Measurements from ENCODE around the gene RFX4. TPM values are rescaled to one million over a fixed set of nuclear protein-coding genes. Genes with fewer than 3 reads are reported as not detected.

Gene RFX4
- total and polyA plus RNA-seq, 10 of the 15 experiments (the other 5 are each of a cell fraction or from before 2014, with no cell fraction given), result 0.02 to 0.23 TPM; not detected in 8

DNA sequence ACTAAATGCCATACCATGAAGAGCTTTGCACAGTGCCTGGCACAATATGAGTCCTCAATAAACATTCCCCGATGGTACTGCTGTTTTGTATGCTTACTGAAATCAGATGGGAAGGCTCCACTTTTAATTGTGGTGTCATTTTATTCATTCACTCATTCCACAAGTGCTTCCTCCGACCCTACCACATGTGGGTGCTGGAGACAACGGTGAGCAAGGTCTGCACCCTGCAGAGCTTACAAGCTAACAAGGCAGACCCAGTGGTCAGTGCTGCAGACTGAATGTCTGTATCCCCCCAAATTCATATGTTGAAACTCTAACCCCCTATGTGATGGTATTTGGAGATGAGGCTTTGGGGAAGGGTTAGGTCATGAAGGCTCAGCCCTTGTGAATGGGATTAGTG, 48.3 kb downstream of the RFX4 start:
- H3K4me1 ChIP-seq (ENCODE audit: control insufficient read depth, insufficient read depth, low read length), result no peaks in the 10 kb centered on the region
- POLR2A ChIA-PET, result no interaction called here
- intact Hi-C loops (cut with micrococcal nuclease; ENCODE audit: unreplicated experiment), result no loop called here
- in situ Hi-C loops (cut with MboI), result no loop called here
- H3K4me3 ChIP-seq, result no peak overlapping the region
- no peak for DNase-seq (ENCODE audit: low read depth, low spot score)
- H3K9ac ChIP-seq (ENCODE audit: control insufficient read depth, insufficient read depth, low read length), result no peak overlapping the region
- 14% methylated on average over 3 of the region's 3 CpGs for WGBS (ENCODE audit: insufficient coverage, insufficient replicate concordance, low lambda C conversion rate, missing lambda C conversion rate)
- H3K4me2 ChIP-seq (ENCODE audit: control insufficient read depth, insufficient read depth), result no peak overlapping the region
- no peak for TF ChIP-seq NRF1 (conservative IDR thresholded peaks at IDR 0.05; ENCODE audit: low read depth, low read length)
- peak; percentile 32 for TF ChIP-seq RAD21 (IDR thresholded peaks at IDR 0.05; ENCODE audit: insufficient read depth, low read depth, low read length)
- ATAC-seq, result no peak
- no peaks in the 10 kb centered on the region for H3K27me3 ChIP-seq (replicated peaks in 1 of 2; ENCODE audit: control insufficient read depth in 2 of 2, insufficient read depth in 2 of 2, low read length in 1 of 2)
- FAIRE-seq, result no peak
- no peaks in the 10 kb centered on the region for H3K36me3 ChIP-seq (ENCODE audit: control insufficient read depth in 2 of 2, insufficient read depth in 2 of 2, low read length in 1 of 2)
- SMC1A ChIA-PET (ENCODE audit: uncharacterized antibody, unreplicated experiment), result no interaction called here
- no peak overlapping the region for H3K27ac ChIP-seq (ENCODE audit: control insufficient read depth, insufficient read depth)
- no peaks in the 10 kb centered on the region for H3K9me3 ChIP-seq (replicated peaks; ENCODE audit: control insufficient read depth, insufficient read depth, low read length)
- RAD21 ChIA-PET (ENCODE audit: unreplicated experiment), result no interaction called here
- CTCF ChIA-PET, result interaction anchor here (1.1 kb wide), 2 partner anchors 8 to 211 kb away, joined by 3 to 4 read pairs; no protein-coding TSS in a partner anchor
- H3K79me2 ChIP-seq (ENCODE audit: control insufficient read depth, insufficient read depth, low read length), result no peaks in the 10 kb centered on the region
- no peaks in the 10 kb centered on the region for H4K20me1 ChIP-seq (ENCODE audit: control insufficient read depth, insufficient read depth)
- no TSS peak for BruUV-seq (replicated peaks)
- H2AFZ ChIP-seq (ENCODE audit: control insufficient read depth, low read depth, low read length), result no peak overlapping the region

DNA sequence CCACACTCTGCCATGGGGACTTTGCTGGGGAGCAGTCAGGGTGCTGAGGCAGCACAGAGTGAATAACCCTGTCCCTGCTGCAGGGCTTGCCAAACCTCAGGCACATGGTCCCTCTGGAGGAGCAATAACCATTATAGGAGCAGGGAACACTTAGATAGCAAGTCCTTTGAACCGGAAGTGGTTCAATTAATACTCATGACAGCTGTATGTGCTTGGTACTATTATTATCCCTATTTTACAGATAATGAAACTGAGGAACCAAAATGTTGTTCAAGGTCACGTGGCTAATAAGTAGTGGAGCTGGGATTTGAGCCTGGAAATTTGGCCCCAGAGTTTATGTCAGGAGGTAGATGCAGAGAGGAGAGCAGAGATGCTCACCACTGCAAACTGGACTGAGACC, 49.0 kb downstream of the RFX4 start:
- H3K79me2 ChIP-seq (ENCODE audit: control insufficient read depth, insufficient read depth, low read length), result no peaks in the 10 kb centered on the region
- H3K9ac ChIP-seq (ENCODE audit: control insufficient read depth, insufficient read depth, low read length), result no peak overlapping the region
- 0% methylated on average over 2 of the region's 2 CpGs for WGBS (ENCODE audit: insufficient coverage, insufficient replicate concordance, low lambda C conversion rate, missing lambda C conversion rate)
- CTCF ChIA-PET, result interaction anchor here (1.1 kb wide), 2 partner anchors 9 to 211 kb away, joined by 3 to 4 read pairs; no protein-coding TSS in a partner anchor
- H3K9me3 ChIP-seq (replicated peaks; ENCODE audit: control insufficient read depth, insufficient read depth, low read length), result no peaks in the 10 kb centered on the region
- no peak overlapping the region for H3K4me3 ChIP-seq
- no peaks in the 10 kb centered on the region for H3K36me3 ChIP-seq (ENCODE audit: control insufficient read depth in 2 of 2, insufficient read depth in 2 of 2, low read length in 1 of 2)
- intact Hi-C loops (cut with micrococcal nuclease; ENCODE audit: unreplicated experiment), result no loop called here
- no peak overlapping the region for H2AFZ ChIP-seq (ENCODE audit: control insufficient read depth, low read depth, low read length)
- in situ Hi-C loops (cut with MboI), result no loop called here
- BruUV-seq (replicated peaks), result no TSS peak
- H4K20me1 ChIP-seq (ENCODE audit: control insufficient read depth, insufficient read depth), result no peaks in the 10 kb centered on the region
- RAD21 ChIA-PET (ENCODE audit: unreplicated experiment), result no interaction called here
- no peak overlapping the region for H3K27ac ChIP-seq (ENCODE audit: control insufficient read depth, insufficient read depth)
- no peak for TF ChIP-seq DPF2 (IDR thresholded peaks at IDR 0.05)
- TF ChIP-seq, protein P1, sequence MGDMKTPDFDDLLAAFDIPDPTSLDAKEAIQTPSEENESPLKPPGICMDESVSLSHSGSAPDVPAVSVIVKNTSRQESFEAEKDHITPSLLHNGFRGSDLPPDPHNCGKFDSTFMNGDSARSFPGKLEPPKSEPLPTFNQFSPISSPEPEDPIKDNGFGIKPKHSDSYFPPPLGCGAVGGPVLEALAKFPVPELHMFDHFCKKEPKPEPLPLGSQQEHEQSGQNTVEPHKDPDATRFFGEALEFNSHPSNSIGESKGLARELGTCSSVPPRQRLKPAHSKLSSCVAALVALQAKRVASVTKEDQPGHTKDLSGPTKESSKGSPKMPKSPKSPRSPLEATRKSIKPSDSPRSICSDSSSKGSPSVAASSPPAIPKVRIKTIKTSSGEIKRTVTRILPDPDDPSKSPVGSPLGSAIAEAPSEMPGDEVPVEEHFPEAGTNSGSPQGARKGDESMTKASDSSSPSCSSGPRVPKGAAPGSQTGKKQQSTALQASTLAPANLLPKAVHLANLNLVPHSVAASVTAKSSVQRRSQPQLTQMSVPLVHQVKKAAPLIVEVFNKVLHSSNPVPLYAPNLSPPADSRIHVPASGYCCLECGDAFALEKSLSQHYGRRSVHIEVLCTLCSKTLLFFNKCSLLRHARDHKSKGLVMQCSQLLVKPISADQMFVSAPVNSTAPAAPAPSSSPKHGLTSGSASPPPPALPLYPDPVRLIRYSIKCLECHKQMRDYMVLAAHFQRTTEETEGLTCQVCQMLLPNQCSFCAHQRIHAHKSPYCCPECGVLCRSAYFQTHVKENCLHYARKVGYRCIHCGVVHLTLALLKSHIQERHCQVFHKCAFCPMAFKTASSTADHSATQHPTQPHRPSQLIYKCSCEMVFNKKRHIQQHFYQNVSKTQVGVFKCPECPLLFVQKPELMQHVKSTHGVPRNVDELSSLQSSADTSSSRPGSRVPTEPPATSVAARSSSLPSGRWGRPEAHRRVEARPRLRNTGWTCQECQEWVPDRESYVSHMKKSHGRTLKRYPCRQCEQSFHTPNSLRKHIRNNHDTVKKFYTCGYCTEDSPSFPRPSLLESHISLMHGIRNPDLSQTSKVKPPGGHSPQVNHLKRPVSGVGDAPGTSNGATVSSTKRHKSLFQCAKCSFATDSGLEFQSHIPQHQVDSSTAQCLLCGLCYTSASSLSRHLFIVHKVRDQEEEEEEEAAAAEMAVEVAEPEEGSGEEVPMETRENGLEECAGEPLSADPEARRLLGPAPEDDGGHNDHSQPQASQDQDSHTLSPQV (IDR thresholded peaks at IDR 0.05), result no peak
- TF ChIP-seq STAT1 (conservative IDR thresholded peaks at IDR 0.05), result no peak
- TF ChIP-seq MEF2A (IDR thresholded peaks at IDR 0.05; ENCODE audit: insufficient read depth, low read depth, low read length), result no peak
- TF ChIP-seq CBX3 (IDR thresholded peaks at IDR 0.05; ENCODE audit: borderline replicate concordance, low read depth), result no peak
- TF ChIP-seq ZBED1 (IDR thresholded peaks at IDR 0.05; ENCODE audit: borderline replicate concordance), result no peak
- TF ChIP-seq POLR2A (IDR thresholded peaks at IDR 0.05; ENCODE audit: low read depth, low read length), result no peak
- TF ChIP-seq, protein P2, sequence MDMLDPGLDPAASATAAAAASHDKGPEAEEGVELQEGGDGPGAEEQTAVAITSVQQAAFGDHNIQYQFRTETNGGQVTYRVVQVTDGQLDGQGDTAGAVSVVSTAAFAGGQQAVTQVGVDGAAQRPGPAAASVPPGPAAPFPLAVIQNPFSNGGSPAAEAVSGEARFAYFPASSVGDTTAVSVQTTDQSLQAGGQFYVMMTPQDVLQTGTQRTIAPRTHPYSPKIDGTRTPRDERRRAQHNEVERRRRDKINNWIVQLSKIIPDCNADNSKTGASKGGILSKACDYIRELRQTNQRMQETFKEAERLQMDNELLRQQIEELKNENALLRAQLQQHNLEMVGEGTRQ (IDR thresholded peaks at IDR 0.05; ENCODE audit: borderline replicate concordance, low read depth, low read length), result no peak
- no peak for TF ChIP-seq TCF3 (IDR thresholded peaks at IDR 0.05; ENCODE audit: borderline replicate concordance, insufficient read depth, low read depth, low read length)
- TF ChIP-seq GABPA (IDR thresholded peaks at IDR 0.05; ENCODE audit: low read depth), result no peak
- no peak for TF ChIP-seq TARDBP (IDR thresholded peaks at IDR 0.05; ENCODE audit: borderline replicate concordance)
- TF ChIP-seq MYB (IDR thresholded peaks at IDR 0.05; ENCODE audit: borderline replicate concordance, low read depth, low read length), result no peak
- H3K27me3 ChIP-seq (replicated peaks in 1 of 2; ENCODE audit: control insufficient read depth in 2 of 2, insufficient read depth in 2 of 2, low read length in 1 of 2), result no peaks in the 10 kb centered on the region
- SMC1A ChIA-PET (ENCODE audit: uncharacterized antibody, unreplicated experiment), result no interaction called here
- DNase-seq (ENCODE audit: low read depth, low spot score) (no peak), FAIRE-seq (no peak), ATAC-seq (no peak)
- H3K4me2 ChIP-seq (ENCODE audit: control insufficient read depth, insufficient read depth), result no peak overlapping the region
- POLR2A ChIA-PET, result no interaction called here
- H3K4me1 ChIP-seq (ENCODE audit: control insufficient read depth, insufficient read depth, low read length), result no peaks in the 10 kb centered on the region

All from GM12878 (cell line).